ENCODE measurements around the gene SLC25A47. TPM values are rescaled to one million over a fixed set of nuclear protein-coding genes. Genes with fewer than 3 reads are reported as not detected.

Gene SLC25A47
- total and polyA plus RNA-seq, 2 donors (not counting 1 experiment from before 2014, with no cell fraction given) = not detected

GRCh38 chr14:100320157-100320856 lies 2.8 kb upstream of the SLC25A47 start:
- Histone ChIP-seq H3K9me3 (ENCODE audit: control extremely low read depth in 1 of 3, control insufficient read depth in 2 of 3, insufficient read depth in 1 of 3, low read length in 2 of 3) (no peaks in the 10 kb centered on the region), H3K4me2 (replicated peaks; ENCODE audit: low read depth, low read length, poor library complexity, severe bottlenecking) (no peak overlapping the region), H4K20me1 (ENCODE audit: control insufficient read depth, insufficient read depth, low read length, poor library complexity, severe bottlenecking) (no peaks in the 10 kb centered on the region), H2AFZ (ENCODE audit: insufficient read depth, low read depth, low read length, poor library complexity, severe bottlenecking) (no peak overlapping the region), H3K27ac (ENCODE audit: low read length in 2 of 2) (no peak overlapping the region), H3K27me3 (replicated peaks in 1 of 4; ENCODE audit: control extremely low read depth in 1 of 4, control insufficient read depth in 3 of 4, insufficient read depth in 4 of 4, low read length in 3 of 4) (no peaks in the 10 kb centered on the region), H3K9ac (ENCODE audit: low read length) (no peak overlapping the region), H3K4me1 (ENCODE audit: control insufficient read depth in 2 of 2, insufficient read depth in 2 of 2, low read length in 2 of 2) (peaks cover 6 to 12% of the 10 kb centered on the region in 2 donors), H3K4me3 (ENCODE audit: control extremely low read depth in 1 of 5, extremely low read depth in 1 of 5, insufficient read depth in 1 of 5, low read depth in 2 of 5, low read length in 4 of 5) (no peak overlapping the region), H3K36me3 (replicated peaks in 1 of 2; ENCODE audit: control extremely low read depth in 1 of 2, control insufficient read depth in 1 of 2, extremely low read depth in 1 of 2, insufficient read depth in 2 of 2, low read length in 1 of 2) (no peaks in the 10 kb centered on the region), H3K79me2 (ENCODE audit: control insufficient read depth, insufficient read depth, low read length) (no peaks in the 10 kb centered on the region)
- TF ChIP-seq CTCF (IDR thresholded peaks at IDR 0.05) = no peak
- TF ChIP-seq EZH2 (IDR thresholded peaks at IDR 0.05; ENCODE audit: borderline replicate concordance, insufficient read depth, low read depth, low read length, poor library complexity, severe bottlenecking) = no peak
- no peak for ATAC-seq (ENCODE audit: low read depth)
- H3K9me3 Mint-ChIP-seq (ENCODE audit: insufficient read depth) = no peaks in the 10 kb centered on the region
- no peak overlapping the region for H3K4me3 Mint-ChIP-seq
- H3K27ac Mint-ChIP-seq = no peak overlapping the region
- intact Hi-C loops (cut with micrococcal nuclease) = no loop called here
- ChIA-PET POLR2A (no interaction called here), CTCF (no interaction called here)
- peaks cover 5% of the 10 kb centered on the region for H3K4me1 Mint-ChIP-seq
- no peak for DNase-seq
- H3K27me3 Mint-ChIP-seq = no peaks in the 10 kb centered on the region
- 98% methylated on average over 10 of the region's 12 CpGs for WGBS (ENCODE audit: insufficient coverage)

GRCh38 chr14:100321473-100322137 lies 1.5 kb upstream of the SLC25A47 start:
- no peak overlapping the region for H3K27ac Mint-ChIP-seq
- H3K4me3 Mint-ChIP-seq = no peak overlapping the region
- H3K27ac ChIP-seq (ENCODE audit: low read length in 2 of 2) = no peak overlapping the region
- H3K9me3 ChIP-seq (ENCODE audit: control extremely low read depth in 1 of 3, control insufficient read depth in 2 of 3, insufficient read depth in 1 of 3, low read length in 2 of 3) = no peaks in the 10 kb centered on the region
- no peaks in the 10 kb centered on the region for H3K79me2 ChIP-seq (ENCODE audit: control insufficient read depth, insufficient read depth, low read length)
- DNase-seq (no peak), ATAC-seq (ENCODE audit: low read depth) (no peak)
- CTCF ChIA-PET = no interaction called here
- no peaks in the 10 kb centered on the region for H3K9me3 Mint-ChIP-seq (ENCODE audit: insufficient read depth)
- WGBS (ENCODE audit: insufficient coverage) = 90% methylated on average over 9 of the region's 9 CpGs
- H3K27me3 ChIP-seq (replicated peaks in 1 of 4; ENCODE audit: control extremely low read depth in 1 of 4, control insufficient read depth in 3 of 4, insufficient read depth in 4 of 4, low read length in 3 of 4) = no peaks in the 10 kb centered on the region
- POLR2A ChIA-PET = no interaction called here
- H3K9ac ChIP-seq (ENCODE audit: low read length) = no peak overlapping the region
- no peak overlapping the region for H3K4me2 ChIP-seq (replicated peaks; ENCODE audit: low read depth, low read length, poor library complexity, severe bottlenecking)
- no peaks in the 10 kb centered on the region for H4K20me1 ChIP-seq (ENCODE audit: control insufficient read depth, insufficient read depth, low read length, poor library complexity, severe bottlenecking)
- no peak overlapping the region for H3K4me3 ChIP-seq (ENCODE audit: control extremely low read depth in 1 of 5, extremely low read depth in 1 of 5, insufficient read depth in 1 of 5, low read depth in 2 of 5, low read length in 4 of 5)
- no peak overlapping the region for H2AFZ ChIP-seq (ENCODE audit: insufficient read depth, low read depth, low read length, poor library complexity, severe bottlenecking)
- intact Hi-C loops (cut with micrococcal nuclease) = no loop called here
- H3K4me1 Mint-ChIP-seq = peaks cover 5% of the 10 kb centered on the region
- peaks cover 6 to 12% of the 10 kb centered on the region in 2 donors for H3K4me1 ChIP-seq (ENCODE audit: control insufficient read depth in 2 of 2, insufficient read depth in 2 of 2, low read length in 2 of 2)
- no peak for TF ChIP-seq EZH2 (IDR thresholded peaks at IDR 0.05; ENCODE audit: borderline replicate concordance, insufficient read depth, low read depth, low read length, poor library complexity, severe bottlenecking)
- TF ChIP-seq CTCF (IDR thresholded peaks at IDR 0.05) = no peak
- H3K27me3 Mint-ChIP-seq = no peaks in the 10 kb centered on the region
- H3K36me3 ChIP-seq (replicated peaks in 1 of 2; ENCODE audit: control extremely low read depth in 1 of 2, control insufficient read depth in 1 of 2, extremely low read depth in 1 of 2, insufficient read depth in 2 of 2, low read length in 1 of 2) = no peaks in the 10 kb centered on the region

Data from B cell (primary cell).